CD4-positive, alpha-beta T cell treated with Interleukin-10 for 1 hour (primary cell): ENCODE results near the gene CPZ.

Experiments
- DNase-seq: peaks from one replicate; pipeline ENCODE4 v3.0.0-alpha.2; 2020

CPZ gene

DNA sequence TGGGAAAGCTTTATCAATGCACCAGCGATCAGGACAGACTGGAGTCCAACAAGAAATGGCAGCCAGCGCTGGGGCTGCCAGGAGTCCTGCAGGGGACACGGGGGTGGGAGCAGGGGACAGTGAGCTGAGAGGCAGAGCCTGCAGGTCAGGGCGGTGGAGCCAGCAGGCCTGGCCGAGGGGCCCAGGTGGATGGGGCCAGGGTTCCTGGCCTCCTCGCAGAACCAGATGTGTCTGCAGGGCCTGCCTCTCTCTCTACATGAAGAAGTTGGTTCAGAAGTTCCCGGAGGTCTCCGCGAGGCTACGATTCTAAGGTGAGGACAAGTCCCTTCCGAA is 63.6 kb downstream of the CPZ start:
- no peak for DNase-seq

DNA sequence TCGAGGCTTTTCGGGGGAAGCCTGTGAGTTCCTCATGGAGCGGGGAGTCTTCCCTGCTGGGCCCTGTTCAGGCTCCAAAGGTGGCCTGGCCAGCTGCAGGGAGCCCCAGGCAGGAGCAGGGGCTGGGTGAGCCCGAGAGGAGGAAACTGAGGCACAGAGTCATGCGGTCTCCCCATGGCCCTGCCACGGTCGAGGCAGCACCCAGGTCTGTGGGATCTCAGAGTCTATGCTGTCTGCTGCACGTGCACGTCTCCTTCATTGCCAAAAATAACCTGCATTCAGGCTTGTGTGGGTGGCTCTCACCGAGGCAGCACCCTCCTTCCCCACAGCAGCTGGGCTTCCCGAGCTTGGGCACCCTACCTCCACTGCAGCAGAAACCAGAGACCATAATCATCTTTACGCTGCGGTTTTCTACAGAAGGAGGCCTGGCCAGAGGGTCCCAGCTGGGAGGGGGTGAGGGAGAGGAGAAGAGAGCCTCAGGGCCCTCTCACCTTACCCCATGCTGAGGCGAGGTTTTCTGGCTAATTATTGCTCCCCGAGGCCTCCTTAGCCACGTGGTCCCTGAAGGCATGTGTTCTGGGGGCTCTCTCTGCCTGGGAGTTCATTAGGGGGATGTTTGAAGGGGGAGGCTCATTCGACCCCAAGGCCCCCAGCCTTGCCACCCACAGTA is 64.3 kb downstream of the CPZ start:
- no peak for DNase-seq

DNA sequence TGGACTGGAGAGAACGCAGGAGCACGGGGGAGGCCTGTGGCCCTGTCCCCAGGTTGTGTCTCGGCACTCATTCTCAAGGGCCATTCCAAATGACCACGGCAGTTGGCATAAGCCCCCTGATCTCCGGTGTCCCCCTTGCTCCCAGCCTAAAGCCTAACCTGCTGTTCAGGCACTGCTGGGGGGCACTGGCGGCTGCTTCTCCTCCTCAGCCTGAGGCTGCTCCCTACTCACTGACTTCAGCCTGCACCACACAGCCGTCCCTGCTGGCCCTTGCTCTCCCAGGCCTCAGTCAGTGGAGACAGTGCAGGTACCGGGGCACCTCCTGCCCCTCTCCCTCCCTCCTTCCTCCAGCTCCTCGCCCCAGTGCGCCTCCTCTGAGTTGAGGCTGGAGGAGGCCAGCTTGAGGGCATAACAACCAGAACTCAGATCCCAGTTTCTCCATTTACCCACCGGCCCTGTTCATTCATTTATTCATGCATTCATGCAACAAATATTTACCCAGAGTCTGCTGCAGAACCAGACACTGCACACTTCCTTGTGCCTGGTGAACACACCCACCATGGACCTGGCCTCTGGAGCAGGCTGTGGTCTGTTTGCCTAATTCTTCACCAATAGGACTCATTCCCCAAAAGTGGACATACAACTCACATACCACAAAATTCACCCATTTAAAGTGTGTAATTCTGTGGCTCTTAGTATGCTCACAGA is 65.0 kb downstream of the CPZ start:
- DNase-seq = no peak

DNA sequence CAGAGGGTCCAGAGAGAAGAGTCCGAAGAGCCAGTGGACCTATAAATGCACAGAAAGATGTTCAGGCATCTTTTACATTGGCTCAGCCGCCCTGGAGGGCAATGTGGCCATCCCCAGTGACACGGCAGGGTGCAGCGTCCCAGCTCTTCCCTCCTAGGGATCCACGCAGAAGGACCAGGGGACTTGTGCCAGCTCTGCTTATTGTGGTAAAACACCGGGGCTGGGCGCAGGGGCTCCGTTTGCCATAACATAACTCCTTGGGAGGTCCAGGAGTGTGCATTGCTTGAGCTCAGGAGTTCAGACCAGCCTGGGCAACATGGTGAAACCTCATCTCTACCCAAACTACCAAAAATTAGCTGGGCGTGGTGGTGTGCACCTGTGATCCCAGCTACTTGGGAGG is 70.2 kb downstream of the CPZ start:
- DNase-seq = no peak

DNA sequence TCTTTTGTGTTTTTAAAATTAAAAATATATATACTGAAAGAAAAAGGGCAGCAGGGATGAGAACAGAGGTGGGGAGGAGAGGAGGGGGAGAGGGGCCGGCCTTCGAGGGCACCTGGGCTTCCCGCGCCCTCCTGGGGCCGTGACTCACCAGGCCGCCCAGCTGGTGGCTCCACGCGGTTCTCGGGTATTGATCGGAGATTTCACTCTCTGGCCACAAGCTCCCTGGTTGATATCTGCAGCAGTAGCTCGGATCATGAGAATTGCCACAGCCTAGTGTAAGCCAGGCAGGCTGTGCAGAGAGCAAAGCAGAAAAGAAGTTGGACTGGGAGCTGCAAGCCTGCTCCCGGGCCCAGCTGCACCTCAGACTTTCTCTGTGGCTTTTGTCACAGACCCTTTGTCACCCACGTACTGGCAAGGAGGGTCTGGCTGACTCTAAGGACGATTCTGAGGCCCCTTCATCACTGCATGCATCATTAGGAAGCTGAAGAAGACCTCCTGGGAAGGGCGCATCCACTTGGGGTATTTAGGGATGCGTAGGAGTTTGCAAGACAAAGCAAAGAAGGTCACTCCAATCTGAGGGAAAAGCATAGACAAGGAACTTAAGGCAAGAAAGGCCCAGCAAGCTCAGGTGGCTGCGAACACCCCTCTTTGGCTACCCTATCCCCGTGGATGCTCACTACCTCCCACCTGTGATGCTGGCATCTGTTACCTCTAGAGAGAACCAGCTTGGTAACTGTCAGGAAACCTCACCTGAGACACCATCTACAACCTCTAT is 71.7 kb downstream of the CPZ start:
- DNase-seq = no peak

DNA sequence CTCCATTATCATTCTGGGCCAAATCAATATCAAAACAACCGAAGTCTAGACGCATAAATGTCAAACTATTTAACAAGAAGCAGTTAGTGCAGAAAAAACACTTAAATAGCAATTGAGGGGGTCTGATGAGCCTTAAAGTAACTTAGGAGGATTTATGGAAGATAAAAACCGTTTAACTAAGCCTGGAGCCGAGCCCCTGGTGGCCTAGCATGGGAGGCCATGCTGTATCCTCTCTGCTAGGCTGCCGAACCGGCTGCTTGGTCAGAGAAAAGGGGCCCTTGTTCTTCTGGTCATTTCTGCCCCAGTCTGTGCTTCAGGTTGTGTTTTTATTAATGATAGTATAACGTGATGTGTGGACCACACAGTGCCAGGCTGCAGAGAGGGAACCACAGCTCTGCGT is 72.4 kb downstream of the CPZ start:
- DNase-seq = no peak

DNA sequence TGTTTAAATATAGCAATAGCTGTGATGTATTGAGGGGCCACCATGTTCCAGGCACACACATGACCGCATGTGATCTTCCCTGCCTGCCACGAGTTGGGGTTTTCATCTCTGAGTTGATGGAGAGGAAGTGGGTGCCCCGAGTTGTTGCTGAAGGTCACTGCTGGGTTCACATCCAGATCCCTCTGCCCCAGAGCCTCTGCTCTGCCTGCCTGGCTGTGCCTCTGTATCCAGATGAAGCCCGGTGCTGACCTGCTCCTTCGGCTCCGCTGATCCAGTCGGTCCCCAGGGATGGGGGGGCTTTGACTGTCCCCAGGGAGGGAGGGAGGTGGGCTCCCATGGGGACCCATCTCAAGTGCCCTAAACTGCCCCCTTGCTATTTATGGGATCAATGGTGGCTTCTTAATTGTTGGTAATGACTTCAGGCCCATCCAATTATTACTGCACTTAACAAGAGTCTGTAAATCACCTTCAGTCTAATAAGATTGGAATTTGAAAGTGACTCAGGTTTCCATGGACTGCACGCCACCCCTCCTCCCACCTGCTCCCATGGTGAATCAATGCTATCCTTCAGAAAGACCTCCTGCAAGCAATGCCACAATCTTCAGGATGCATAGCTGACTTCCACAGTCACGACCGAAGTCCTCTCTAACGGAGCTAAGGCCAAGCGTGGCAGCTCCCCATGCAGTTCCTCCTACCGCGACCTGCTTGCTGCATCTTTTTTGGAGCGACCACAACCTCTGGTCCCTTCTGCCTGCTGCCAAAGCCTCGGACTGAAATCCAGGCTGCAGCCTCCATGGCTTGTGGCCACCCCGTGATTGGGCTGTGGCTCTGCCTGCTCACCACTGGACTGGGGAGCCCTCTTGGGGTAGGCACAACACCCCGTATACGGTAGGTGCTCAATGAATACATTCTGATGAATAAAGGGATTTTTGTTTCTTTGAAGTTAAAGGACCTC is 73.1 kb downstream of the CPZ start:
- no peak for DNase-seq

DNA sequence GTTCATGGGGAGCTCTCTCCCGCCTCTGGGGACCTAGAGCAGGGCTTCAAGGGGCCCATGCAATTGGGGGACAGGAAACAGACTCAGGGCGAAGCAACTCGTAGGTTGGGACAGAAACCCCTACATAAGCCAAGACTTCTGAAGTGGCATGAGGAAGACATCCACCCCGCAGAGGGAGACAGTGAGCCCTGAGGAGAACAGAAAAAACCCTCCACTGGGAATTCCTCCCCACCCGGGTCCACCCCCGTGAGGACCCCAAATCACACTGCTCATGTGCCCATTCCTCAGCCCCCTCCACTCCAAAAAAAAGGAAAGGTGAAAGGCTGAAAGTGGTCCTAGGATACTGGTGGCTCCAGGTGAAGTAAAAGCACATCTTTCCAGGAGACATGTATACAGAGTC is 74.0 kb downstream of the CPZ start:
- DNase-seq = no peak
